H9 (cell line): ENCODE measurements around the gene PRAME. TPM values are rescaled to one million over a fixed set of nuclear protein-coding genes. Genes with fewer than 3 reads are reported as not detected.

ENCODE experiments used
- DNase-seq: peaks from one replicate; pipeline ENCODE4 v3.0.0-alpha.2; 2017
- H2AFZ ChIP-seq: one replicate; pipeline ENCODE4 v1.6.1; 2013; ENCODE audit warnings: mild to moderate bottlenecking, low read length, control low read depth, moderate library complexity
- H2AK5ac ChIP-seq: 2 replicates; pipeline ENCODE4 v1.6.1; 2013; ENCODE audit warnings: low read length, control low read depth, mixed read lengths; ENCODE audit not compliant: insufficient read length
- H2BK120ac ChIP-seq: one replicate; pipeline ENCODE4 v1.6.1; 2013; ENCODE audit warnings: low read depth, mild to moderate bottlenecking, low read length, control low read depth, inconsistent platforms; ENCODE audit not compliant: poor library complexity, severe bottlenecking
- H2BK12ac ChIP-seq: 2 replicates; pipeline ENCODE4 v1.6.1; 2013; ENCODE audit warnings: low read length, control low read depth, mixed read lengths, low read depth; ENCODE audit not compliant: insufficient read length
- H2BK15ac ChIP-seq: 2 replicates; pipeline ENCODE4 v1.6.1; 2013; ENCODE audit warnings: low read depth, low read length, control low read depth
- H2BK20ac ChIP-seq: one replicate; pipeline ENCODE4 v1.6.1; 2013; ENCODE audit warnings: low read depth, mild to moderate bottlenecking, low read length, control low read depth, inconsistent platforms; ENCODE audit not compliant: poor library complexity, severe bottlenecking
- H2BK5ac ChIP-seq: 2 replicates; pipeline ENCODE4 v1.6.1; 2013; ENCODE audit warnings: low read length, control low read depth, mixed read lengths; ENCODE audit not compliant: insufficient read length
- H3K14ac ChIP-seq: 2 replicates; pipeline ENCODE4 v1.6.1; 2013; ENCODE audit warnings: low read length, control low read depth; ENCODE audit not compliant: insufficient read depth
- H3K18ac ChIP-seq: 2 replicates; pipeline ENCODE4 v1.6.1; 2013; ENCODE audit warnings: low read depth, mild to moderate bottlenecking, mixed read lengths, low read length, control low read depth; ENCODE audit not compliant: insufficient read length
- H3K23ac ChIP-seq: 2 replicates; pipeline ENCODE4 v1.6.1; 2013; ENCODE audit warnings: low read length, control low read depth, mixed read lengths, low read depth; ENCODE audit not compliant: insufficient read length
- H3K23me2 ChIP-seq: 2 replicates; pipeline ENCODE4 v1.6.1; 2013; ENCODE audit warnings: low read depth, mild to moderate bottlenecking, mixed read lengths, low read length, control low read depth; ENCODE audit not compliant: insufficient read length, poor library complexity, severe bottlenecking
- H3K27ac ChIP-seq: 2 replicates; pipeline ENCODE4 v1.5.1; 2013; ENCODE audit warnings: low read length, control low read depth, mixed read lengths, low read depth; ENCODE audit not compliant: insufficient read length
- H3K27me3 ChIP-seq: 2 replicates; pipeline ENCODE4 v1.6.1; 2013; ENCODE audit warnings: low read length, control low read depth, inconsistent platforms; ENCODE audit not compliant: insufficient read depth
- H3K4ac ChIP-seq: 2 replicates; pipeline ENCODE4 v1.6.1; 2013; ENCODE audit warnings: low read depth, mild to moderate bottlenecking, control low read depth, inconsistent platforms, low read length, moderate library complexity
- H3K4me1 ChIP-seq: 2 replicates; pipeline ENCODE4 v1.6.1; 2013; ENCODE audit warnings: low read length, control low read depth, inconsistent platforms; ENCODE audit not compliant: insufficient read depth
- H3K4me2 ChIP-seq: 2 replicates; pipeline ENCODE4 v1.6.1; 2013; ENCODE audit warnings: low read length, control low read depth, mixed read lengths; ENCODE audit not compliant: insufficient read length, insufficient read depth
- H3K56ac ChIP-seq: 2 replicates; pipeline ENCODE4 v1.6.1; 2013; ENCODE audit warnings: low read depth, mild to moderate bottlenecking, mixed read lengths, low read length, control low read depth; ENCODE audit not compliant: insufficient read length
- H3K79me1 ChIP-seq: 2 replicates; pipeline ENCODE4 v1.6.1; 2013; ENCODE audit warnings: low read depth, mild to moderate bottlenecking, moderate library complexity, low read length, control low read depth, inconsistent platforms; ENCODE audit not compliant: insufficient read depth, poor library complexity, severe bottlenecking
- H3K79me2 ChIP-seq: 2 replicates; pipeline ENCODE4 v1.6.1; 2013; ENCODE audit warnings: low read length, control low read depth, inconsistent platforms; ENCODE audit not compliant: insufficient read depth
- H3K9ac ChIP-seq: 2 replicates; pipeline ENCODE4 v1.6.1; 2013; ENCODE audit warnings: low read length, control low read depth, mixed read lengths; ENCODE audit not compliant: insufficient read length; ENCODE audit errors: extremely low read depth
- H3K9me3 ChIP-seq: one replicate; pipeline ENCODE4 v1.6.1; 2013; ENCODE audit warnings: low read depth, low read length, inconsistent platforms; ENCODE audit not compliant: control insufficient read depth
- H3T11ph ChIP-seq: one replicate; pipeline ENCODE4 v1.6.1; 2013; ENCODE audit warnings: mild to moderate bottlenecking, low read length, control low read depth, inconsistent platforms
- H4K20me1 ChIP-seq: one replicate; pipeline ENCODE4 v1.6.1; 2013; ENCODE audit not compliant: control insufficient read depth, insufficient read length, insufficient read depth
- H4K5ac ChIP-seq: 2 replicates; pipeline ENCODE4 v1.6.1; 2013; ENCODE audit warnings: low read depth, mild to moderate bottlenecking, mixed read lengths, low read length, control low read depth; ENCODE audit not compliant: insufficient read length
- H4K8ac ChIP-seq: replicated peaks from 2 replicates; pipeline ENCODE4 v1.6.1; 2013; ENCODE audit warnings: low read length, control low read depth, mixed read lengths, low read depth; ENCODE audit not compliant: insufficient read length
- H4K91ac ChIP-seq: 2 replicates; pipeline ENCODE4 v1.6.1; 2013; ENCODE audit warnings: low read depth, mild to moderate bottlenecking, moderate library complexity, mixed read lengths, low read length, control low read depth; ENCODE audit not compliant: insufficient read length
- H3K27ac Mint-ChIP-seq, 3 experiments: 2 replicates in 2 of 3; 3 replicates in 1 of 3; pipeline ENCODE4 v1.8.0; 2020 to 2021; ENCODE audit warnings: mixed read lengths in 3 of 3, mild to moderate bottlenecking in 1 of 3, moderate library complexity in 1 of 3
- H3K27me3 Mint-ChIP-seq: 2 replicates; pipeline ENCODE4 v1.8.0; 2021; ENCODE audit warnings: low read depth, mild to moderate bottlenecking, moderate library complexity, mixed read lengths
- H3K36me3 Mint-ChIP-seq, 3 experiments: 2 replicates in 2 of 3; 3 replicates in 1 of 3; pipeline ENCODE4 v1.8.0; 2020 to 2021; ENCODE audit warnings: low read depth in 3 of 3, mixed read lengths in 3 of 3; ENCODE audit not compliant: insufficient read depth in 1 of 3
- H3K4me1 Mint-ChIP-seq, 2 experiments: 2 replicates each; pipeline ENCODE4 v1.8.0; 2020; ENCODE audit warnings: mixed read lengths in 2 of 2
- H3K4me3 Mint-ChIP-seq, 2 experiments: 2 replicates in 1 of 2; 3 replicates in 1 of 2; pipeline ENCODE4 v1.8.0; 2020 to 2021; ENCODE audit warnings: mild to moderate bottlenecking in 2 of 2, mixed read lengths in 2 of 2, moderate library complexity in 1 of 2
- H3K9me3 Mint-ChIP-seq, 2 experiments: 2 replicates in 1 of 2; 3 replicates in 1 of 2; pipeline ENCODE4 v1.8.0; 2020; ENCODE audit warnings: mild to moderate bottlenecking in 2 of 2, mixed read lengths in 2 of 2, moderate library complexity in 1 of 2
- WGBS: extraction: QIAGEN DNeasy Blood & Tissue Kit; methylation state at CpG from one replicate; pipeline ENCODE4 v1.1.7; 2013; ENCODE audit warnings: missing lambda C conversion rate, low lambda C conversion rate, mixed read lengths; ENCODE audit not compliant: insufficient read length; ENCODE audit errors: extremely low coverage; 5-methylcytosine and 5-hydroxymethylcytosine counted together
- total RNA-seq: library from RNA; stranded (reverse); gene quantifications from 2 replicates; pipeline ENCODE4 v1.2.1, GENCODE V29; 2021
- TF ChIP-seq, protein P1 (sequence below): fragments of 200-600 bp; sonication (generic); conservative IDR thresholded peaks from 3 replicates; pipeline ENCODE4 v1.8.0; 2021; ENCODE audit warnings: antibody characterized with exemption, mild to moderate bottlenecking

The PRAME gene
- total RNA-seq, 1 experiment from 2014 or later, result 0.31 TPM

DNA sequence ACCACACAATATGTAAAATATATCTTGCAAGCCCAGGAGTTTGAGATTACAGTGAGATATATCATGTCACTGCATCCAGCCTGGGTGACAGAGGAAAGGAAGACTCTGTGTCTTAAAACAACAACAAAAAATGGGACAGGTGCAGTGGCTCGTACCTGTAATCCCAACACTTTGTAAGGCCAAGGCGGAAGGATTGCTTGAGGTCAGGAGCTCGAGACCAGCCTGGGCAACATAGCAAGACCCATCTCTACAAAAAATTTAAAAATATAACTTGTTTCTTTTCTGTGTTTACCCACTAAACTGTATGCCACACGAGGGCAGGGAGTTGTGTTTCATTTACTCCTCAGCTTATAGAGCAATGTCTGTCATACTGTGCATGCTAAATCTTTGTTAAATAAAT is 42.1 kb downstream of the PRAME start:
- H2AK5ac ChIP-seq, result no peak overlapping the region
- DNase-seq, result no peak
- Mint-ChIP-seq H3K27ac (no peak overlapping the region), H3K9me3 (peaks cover 0 to 6% of the 10 kb centered on the region in 2 experiments; a peak in 2 of 5 replicates), H3K27me3 (peaks cover 92% of the 10 kb centered on the region), H3K4me1 (peaks cover 12 to 16% of the 10 kb centered on the region in 2 experiments), H3K36me3 (no peaks in the 10 kb centered on the region), H3K4me3 (no peak overlapping the region)
- no peak overlapping the region for H3K4me2 ChIP-seq
- peaks cover 5% of the 10 kb centered on the region; the same call in 1 of the 2 replicates for H3K27me3 ChIP-seq
- H3K4ac ChIP-seq, result no peak overlapping the region
- no peak overlapping the region for H2BK15ac ChIP-seq
- H2BK5ac ChIP-seq, result no peak overlapping the region
- H4K5ac ChIP-seq, result no peak overlapping the region
- no CpG with 5 or more reads among the region's 4 CpGs for WGBS
- H3K23ac ChIP-seq, result no peak overlapping the region
- H3K9ac ChIP-seq, result no peak overlapping the region
- H2BK120ac ChIP-seq, result no peak overlapping the region
- no peak overlapping the region for H2BK20ac ChIP-seq
- H4K91ac ChIP-seq, result no peak overlapping the region
- no peak overlapping the region for H3K56ac ChIP-seq
- no peak overlapping the region for H3K27ac ChIP-seq
- no peak overlapping the region for H3K18ac ChIP-seq
- no peak overlapping the region for H2BK12ac ChIP-seq
- H3K79me1 ChIP-seq, result no peaks in the 10 kb centered on the region
- no peaks in the 10 kb centered on the region for H3K23me2 ChIP-seq
- H4K20me1 ChIP-seq, result no peaks in the 10 kb centered on the region
- H3K79me2 ChIP-seq, result no peaks in the 10 kb centered on the region
- H4K8ac ChIP-seq, result no peak overlapping the region
- no peak overlapping the region for H2AFZ ChIP-seq
- no peak overlapping the region for H3K14ac ChIP-seq
- H3T11ph ChIP-seq, result no peak overlapping the region
- H3K9me3 ChIP-seq, result no peaks in the 10 kb centered on the region
- no peaks in the 10 kb centered on the region for H3K4me1 ChIP-seq
- TF ChIP-seq, protein P1, sequence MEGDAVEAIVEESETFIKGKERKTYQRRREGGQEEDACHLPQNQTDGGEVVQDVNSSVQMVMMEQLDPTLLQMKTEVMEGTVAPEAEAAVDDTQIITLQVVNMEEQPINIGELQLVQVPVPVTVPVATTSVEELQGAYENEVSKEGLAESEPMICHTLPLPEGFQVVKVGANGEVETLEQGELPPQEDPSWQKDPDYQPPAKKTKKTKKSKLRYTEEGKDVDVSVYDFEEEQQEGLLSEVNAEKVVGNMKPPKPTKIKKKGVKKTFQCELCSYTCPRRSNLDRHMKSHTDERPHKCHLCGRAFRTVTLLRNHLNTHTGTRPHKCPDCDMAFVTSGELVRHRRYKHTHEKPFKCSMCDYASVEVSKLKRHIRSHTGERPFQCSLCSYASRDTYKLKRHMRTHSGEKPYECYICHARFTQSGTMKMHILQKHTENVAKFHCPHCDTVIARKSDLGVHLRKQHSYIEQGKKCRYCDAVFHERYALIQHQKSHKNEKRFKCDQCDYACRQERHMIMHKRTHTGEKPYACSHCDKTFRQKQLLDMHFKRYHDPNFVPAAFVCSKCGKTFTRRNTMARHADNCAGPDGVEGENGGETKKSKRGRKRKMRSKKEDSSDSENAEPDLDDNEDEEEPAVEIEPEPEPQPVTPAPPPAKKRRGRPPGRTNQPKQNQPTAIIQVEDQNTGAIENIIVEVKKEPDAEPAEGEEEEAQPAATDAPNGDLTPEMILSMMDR, result no peak
